Measurements from ENCODE around the gene EHMT2.
"Not testable (repeated sequence)": the region's sequence is repeated elsewhere in the genome, so short reads cannot be mapped to it uniquely, and the experiment has no call there.

Gene EHMT2

GRCh38 chr6:31869343-31869742 is 28.2 kb downstream of the EHMT2 start:
- ATAC-seq, result no peak

- not testable (repeated sequence) for ATAC-seq
Measured at GRCh38 chr6:31868658-31868971, 28.9 kb downstream of the EHMT2 start.

- ATAC-seq, result no peak
Measured at GRCh38 chr6:31865205-31866118, 32.0 kb downstream of the EHMT2 start.

GRCh38 chr6:31864818-31865204 is 32.7 kb downstream of the EHMT2 start:
- ATAC-seq, result no peak

- not testable (repeated sequence) for ATAC-seq
Measured at GRCh38 chr6:31864123-31864562, 33.4 kb downstream of the EHMT2 start.

GRCh38 chr6:31862344-31863235 is 34.9 kb downstream of the EHMT2 start, which contains the start of gene NEU1:
Gene NEU1 (minus strand): TSS chr6:31862821. CDS start chr6:31862776, 45 bp downstream.
- ATAC-seq, result peak; percentile 97 to 98

GRCh38 chr6:31861919-31862343 is 35.6 kb downstream of the EHMT2 start:
- no peak for ATAC-seq

- ATAC-seq, result no peak
Measured at GRCh38 chr6:31861150-31861549, 36.3 kb downstream of the EHMT2 start.

- ATAC-seq, result no peak
Measured at GRCh38 chr6:31860349-31860748, 37.1 kb downstream of the EHMT2 start.

- no peak for ATAC-seq
Measured at GRCh38 chr6:31859923-31860322, 37.6 kb downstream of the EHMT2 start.

GRCh38 chr6:31858707-31859106 is 38.8 kb downstream of the EHMT2 start:
- ATAC-seq, result no peak

- ATAC-seq, result not testable (repeated sequence)
Measured at GRCh38 chr6:31857774-31858173, 39.7 kb downstream of the EHMT2 start.

- ATAC-seq, result not testable (repeated sequence)
Measured at GRCh38 chr6:31851980-31852718, 45.3 kb downstream of the EHMT2 start.

GRCh38 chr6:31851485-31851832 is 46.0 kb downstream of the EHMT2 start:
- no peak for ATAC-seq

GRCh38 chr6:31850765-31851484 is 46.6 kb downstream of the EHMT2 start:
- ATAC-seq, result no peak

- no peak for ATAC-seq
Measured at GRCh38 chr6:31847276-31847978, 50.1 kb downstream of the EHMT2 start.

GRCh38 chr6:31844507-31844906 is 53.0 kb downstream of the EHMT2 start:
- no peak for ATAC-seq

- ATAC-seq, result no peak
Measured at GRCh38 chr6:31842053-31842452, 55.4 kb downstream of the EHMT2 start.

GRCh38 chr6:31839779-31840126 is 57.7 kb downstream of the EHMT2 start:
- not testable (repeated sequence) for ATAC-seq

- ATAC-seq, result no peak
Measured at GRCh38 chr6:31838968-31839367, 58.5 kb downstream of the EHMT2 start.

- not testable (repeated sequence) for ATAC-seq
Measured at GRCh38 chr6:31838114-31838553, 59.4 kb downstream of the EHMT2 start.
